ENCODE data around the gene RALB.
"Not testable (repeated sequence)": the region's sequence is repeated elsewhere in the genome, so short reads cannot be mapped to it uniquely, and the experiment has no call there.

RALB gene

GRCh38 chr2:120319686-120320317 is 67.2 kb downstream of the RALB start:
- no peaks in the 10 kb centered on the region for H3K4me1 ChIP-seq (ENCODE audit: control insufficient read depth in 1 of 2, insufficient read depth in 2 of 2, low read length in 2 of 2)
- H3K9ac ChIP-seq (ENCODE audit: low read depth in 1 of 2, low read length in 2 of 2) = no peak overlapping the region
- no peaks in the 10 kb centered on the region for H3K9me3 ChIP-seq (ENCODE audit: control insufficient read depth in 1 of 2, low read length in 2 of 2)
- no peak overlapping the region for H3K4me3 ChIP-seq (ENCODE audit: low read depth in 1 of 2, low read length in 2 of 2)
- H3K27ac ChIP-seq (ENCODE audit: low read depth, low read length) = no peak overlapping the region
- no peaks in the 10 kb centered on the region for H3K27me3 ChIP-seq (ENCODE audit: control insufficient read depth in 1 of 2, insufficient read depth in 2 of 2, low read length in 2 of 2)
- H3K36me3 ChIP-seq (ENCODE audit: control insufficient read depth in 1 of 2, insufficient read depth in 2 of 2, low read length in 2 of 2) = no peaks in the 10 kb centered on the region

- Histone ChIP-seq H3K9me3 (ENCODE audit: control insufficient read depth in 1 of 2, low read length in 2 of 2) (no peaks in the 10 kb centered on the region), H3K9ac (ENCODE audit: low read depth in 1 of 2, low read length in 2 of 2) (no peak overlapping the region), H3K27ac (ENCODE audit: low read depth, low read length) (no peak overlapping the region)
Observed at GRCh38 chr2:120320318-120320851, 67.7 kb downstream of the RALB start.

DNA sequence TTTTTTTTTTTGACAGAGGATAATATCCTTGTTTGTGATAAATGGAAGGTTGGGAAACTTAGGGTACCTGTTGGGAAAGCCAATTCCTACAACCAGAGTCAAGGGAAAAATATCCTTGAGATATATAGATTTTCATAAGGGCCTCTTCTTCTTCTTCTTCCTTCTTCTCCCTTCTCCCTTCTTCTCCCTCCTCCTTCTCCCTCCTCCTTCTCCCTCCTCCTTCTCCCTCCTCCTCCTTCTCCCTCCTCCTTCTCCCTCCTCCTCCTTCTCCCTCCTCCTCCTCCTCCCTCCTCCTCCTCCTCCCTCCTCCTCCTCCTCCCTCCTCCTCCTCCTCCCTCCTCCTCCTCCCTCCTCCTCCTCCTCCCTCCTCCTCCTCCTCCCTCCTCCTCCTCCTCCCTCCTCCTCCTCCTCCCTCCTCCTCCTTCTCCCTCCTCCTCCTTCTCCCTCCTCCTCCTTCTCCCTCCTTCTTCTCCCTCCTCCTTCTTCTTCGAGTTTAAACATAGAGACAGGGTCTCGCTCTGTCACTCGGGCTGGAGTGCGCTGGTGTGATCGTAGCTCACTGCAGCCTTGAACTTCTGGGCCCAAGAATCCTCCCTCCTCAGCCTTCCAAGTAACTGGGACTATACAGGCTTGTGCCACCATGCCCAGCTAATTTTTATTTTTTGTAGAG is 68.4 kb downstream of the RALB start:
- not testable (repeated sequence) for H3K4me1 ChIP-seq (ENCODE audit: control insufficient read depth in 1 of 2, insufficient read depth in 2 of 2, low read length in 2 of 2); H3K9me3 ChIP-seq (ENCODE audit: control insufficient read depth in 1 of 2, low read length in 2 of 2); H3K9ac ChIP-seq (ENCODE audit: low read depth in 1 of 2, low read length in 2 of 2); H3K4me3 ChIP-seq (ENCODE audit: low read depth in 1 of 2, low read length in 2 of 2); H3K27me3 ChIP-seq (ENCODE audit: control insufficient read depth in 1 of 2, insufficient read depth in 2 of 2, low read length in 2 of 2); H3K36me3 ChIP-seq (ENCODE audit: control insufficient read depth in 1 of 2, insufficient read depth in 2 of 2, low read length in 2 of 2); H3K27ac ChIP-seq (ENCODE audit: low read depth, low read length)

More at GRCh38 chr2:120320318-120320851, 67.7 kb downstream of the RALB start:
- H3K36me3 ChIP-seq (ENCODE audit: control insufficient read depth in 1 of 2, insufficient read depth in 2 of 2, low read length in 2 of 2) = no peaks in the 10 kb centered on the region
- H3K4me3 ChIP-seq (ENCODE audit: low read depth in 1 of 2, low read length in 2 of 2) = no peak overlapping the region
- no peaks in the 10 kb centered on the region for H3K27me3 ChIP-seq (ENCODE audit: control insufficient read depth in 1 of 2, insufficient read depth in 2 of 2, low read length in 2 of 2)
- H3K4me1 ChIP-seq (ENCODE audit: control insufficient read depth in 1 of 2, insufficient read depth in 2 of 2, low read length in 2 of 2) = no peaks in the 10 kb centered on the region

DNA sequence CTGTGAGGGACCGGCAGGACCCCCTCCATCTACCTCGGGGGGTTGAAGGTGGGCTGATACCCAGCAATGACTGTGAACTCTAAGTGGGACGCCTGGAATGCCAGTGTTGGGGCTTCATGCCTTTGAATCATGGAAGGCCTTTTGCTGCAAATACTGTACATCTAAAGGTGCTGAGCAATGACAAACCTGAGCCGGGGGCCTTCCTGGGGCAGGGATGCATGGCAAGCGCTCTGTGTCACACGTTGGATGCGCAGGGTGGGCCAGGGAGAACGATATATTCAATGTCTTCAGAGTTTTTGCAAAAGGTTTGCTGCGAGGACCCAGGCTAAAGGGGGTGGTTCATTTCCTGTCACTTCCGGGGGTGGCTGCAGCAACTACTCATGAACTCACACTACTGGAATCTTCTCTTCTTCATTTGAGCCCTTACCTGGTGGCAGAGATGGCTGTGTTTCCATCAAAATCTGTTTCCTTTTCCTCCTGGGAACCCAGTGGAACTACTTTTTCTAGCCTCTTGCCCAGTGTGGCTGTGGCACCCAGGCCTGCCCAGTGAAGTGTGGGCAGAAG is 69.2 kb downstream of the RALB start:
- no peak overlapping the region for H3K27ac ChIP-seq (ENCODE audit: low read depth, low read length)
- no peaks in the 10 kb centered on the region for H3K4me1 ChIP-seq (ENCODE audit: control insufficient read depth in 1 of 2, insufficient read depth in 2 of 2, low read length in 2 of 2)
- no peaks in the 10 kb centered on the region for H3K9me3 ChIP-seq (ENCODE audit: control insufficient read depth in 1 of 2, low read length in 2 of 2)
- no peak overlapping the region for H3K4me3 ChIP-seq (ENCODE audit: low read depth in 1 of 2, low read length in 2 of 2)
- no peaks in the 10 kb centered on the region for H3K36me3 ChIP-seq (ENCODE audit: control insufficient read depth in 1 of 2, insufficient read depth in 2 of 2, low read length in 2 of 2)
- no peaks in the 10 kb centered on the region for H3K27me3 ChIP-seq (ENCODE audit: control insufficient read depth in 1 of 2, insufficient read depth in 2 of 2, low read length in 2 of 2)
- H3K9ac ChIP-seq (ENCODE audit: low read depth in 1 of 2, low read length in 2 of 2) = no peak overlapping the region

DNA sequence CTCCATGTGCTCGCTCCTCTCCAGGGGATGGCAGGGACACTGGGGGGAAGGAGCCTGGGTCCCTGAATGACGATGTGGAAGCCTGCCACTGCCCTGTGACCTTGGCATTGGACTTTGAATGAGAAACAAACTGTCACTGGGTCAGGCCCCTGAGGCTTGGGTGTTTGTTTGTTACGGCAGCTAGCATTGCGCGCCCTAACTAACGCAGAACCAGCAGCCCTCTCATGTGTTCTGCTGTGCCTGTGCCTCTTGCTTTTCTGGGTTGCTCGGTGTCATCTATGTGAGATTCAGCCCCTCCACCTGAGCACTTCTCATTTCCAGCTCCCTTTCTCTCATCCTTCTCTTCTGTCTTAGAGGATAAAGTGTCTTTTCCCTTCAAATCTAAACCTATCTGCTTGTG is 69.7 kb downstream of the RALB start:
- Histone ChIP-seq H3K27ac (ENCODE audit: low read depth, low read length) (no peak overlapping the region), H3K4me3 (ENCODE audit: low read depth in 1 of 2, low read length in 2 of 2) (no peak overlapping the region), H3K36me3 (ENCODE audit: control insufficient read depth in 1 of 2, insufficient read depth in 2 of 2, low read length in 2 of 2) (no peaks in the 10 kb centered on the region), H3K27me3 (ENCODE audit: control insufficient read depth in 1 of 2, insufficient read depth in 2 of 2, low read length in 2 of 2) (peaks cover 0 to under 1% of the 10 kb centered on the region in 2 donors), H3K9ac (ENCODE audit: low read depth in 1 of 2, low read length in 2 of 2) (no peak overlapping the region), H3K9me3 (ENCODE audit: control insufficient read depth in 1 of 2, low read length in 2 of 2) (no peaks in the 10 kb centered on the region), H3K4me1 (ENCODE audit: control insufficient read depth in 1 of 2, insufficient read depth in 2 of 2, low read length in 2 of 2) (no peaks in the 10 kb centered on the region)

- peaks cover 0 to 3% of the 10 kb centered on the region in 2 donors for H3K27me3 ChIP-seq (ENCODE audit: control insufficient read depth in 1 of 2, insufficient read depth in 2 of 2, low read length in 2 of 2)
- H3K9ac ChIP-seq (ENCODE audit: low read depth in 1 of 2, low read length in 2 of 2) = no peak overlapping the region
- no peak overlapping the region for H3K27ac ChIP-seq (ENCODE audit: low read depth, low read length)
- no peaks in the 10 kb centered on the region for H3K36me3 ChIP-seq (ENCODE audit: control insufficient read depth in 1 of 2, insufficient read depth in 2 of 2, low read length in 2 of 2)
- no peaks in the 10 kb centered on the region for H3K9me3 ChIP-seq (ENCODE audit: control insufficient read depth in 1 of 2, low read length in 2 of 2)
- H3K4me3 ChIP-seq (ENCODE audit: low read depth in 1 of 2, low read length in 2 of 2) = no peak overlapping the region
- no peaks in the 10 kb centered on the region for H3K4me1 ChIP-seq (ENCODE audit: control insufficient read depth in 1 of 2, insufficient read depth in 2 of 2, low read length in 2 of 2)
Observed at GRCh38 chr2:120323214-120323613, 70.6 kb downstream of the RALB start.

GRCh38 chr2:120323807-120324399 is 71.3 kb downstream of the RALB start:
- no peaks in the 10 kb centered on the region for H3K9me3 ChIP-seq (ENCODE audit: control insufficient read depth in 1 of 2, low read length in 2 of 2)
- H3K9ac ChIP-seq (ENCODE audit: low read depth in 1 of 2, low read length in 2 of 2) = no peak overlapping the region
- no peak overlapping the region for H3K27ac ChIP-seq (ENCODE audit: low read depth, low read length)
- H3K36me3 ChIP-seq (ENCODE audit: control insufficient read depth in 1 of 2, insufficient read depth in 2 of 2, low read length in 2 of 2) = no peaks in the 10 kb centered on the region
- no peak overlapping the region for H3K4me3 ChIP-seq (ENCODE audit: low read depth in 1 of 2, low read length in 2 of 2)
- H3K27me3 ChIP-seq (ENCODE audit: control insufficient read depth in 1 of 2, insufficient read depth in 2 of 2, low read length in 2 of 2) = peaks cover 0 to 3% of the 10 kb centered on the region in 2 donors
- no peaks in the 10 kb centered on the region for H3K4me1 ChIP-seq (ENCODE audit: control insufficient read depth in 1 of 2, insufficient read depth in 2 of 2, low read length in 2 of 2)

DNA sequence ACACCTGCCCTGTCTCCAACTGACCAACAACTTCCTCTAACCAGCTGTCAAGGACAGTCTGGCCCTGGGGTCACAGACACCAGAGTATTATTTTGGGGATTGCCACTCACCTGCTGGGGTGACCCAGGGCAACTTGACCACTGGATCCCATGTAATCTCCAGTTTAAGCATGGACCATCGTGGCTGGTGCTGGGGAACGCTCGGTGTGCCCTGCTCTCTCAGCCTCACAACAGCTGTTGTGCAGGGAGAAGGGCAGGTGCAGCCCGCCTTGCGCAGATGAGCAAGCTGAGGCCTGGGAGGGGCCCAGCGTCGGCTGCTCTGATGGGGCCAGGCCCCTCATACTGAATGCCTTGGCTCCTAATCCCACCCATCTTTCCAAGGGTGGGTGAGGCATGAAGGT is 72.3 kb downstream of the RALB start:
- H3K4me3 ChIP-seq (ENCODE audit: low read depth in 1 of 2, low read length in 2 of 2) = no peak overlapping the region
- no peaks in the 10 kb centered on the region for H3K9me3 ChIP-seq (ENCODE audit: control insufficient read depth in 1 of 2, low read length in 2 of 2)
- peaks cover 0 to 3% of the 10 kb centered on the region in 2 donors for H3K27me3 ChIP-seq (ENCODE audit: control insufficient read depth in 1 of 2, insufficient read depth in 2 of 2, low read length in 2 of 2)
- no peaks in the 10 kb centered on the region for H3K4me1 ChIP-seq (ENCODE audit: control insufficient read depth in 1 of 2, insufficient read depth in 2 of 2, low read length in 2 of 2)
- no peaks in the 10 kb centered on the region for H3K36me3 ChIP-seq (ENCODE audit: control insufficient read depth in 1 of 2, insufficient read depth in 2 of 2, low read length in 2 of 2)
- no peak overlapping the region for H3K27ac ChIP-seq (ENCODE audit: low read depth, low read length)
- no peak overlapping the region for H3K9ac ChIP-seq (ENCODE audit: low read depth in 1 of 2, low read length in 2 of 2)

DNA sequence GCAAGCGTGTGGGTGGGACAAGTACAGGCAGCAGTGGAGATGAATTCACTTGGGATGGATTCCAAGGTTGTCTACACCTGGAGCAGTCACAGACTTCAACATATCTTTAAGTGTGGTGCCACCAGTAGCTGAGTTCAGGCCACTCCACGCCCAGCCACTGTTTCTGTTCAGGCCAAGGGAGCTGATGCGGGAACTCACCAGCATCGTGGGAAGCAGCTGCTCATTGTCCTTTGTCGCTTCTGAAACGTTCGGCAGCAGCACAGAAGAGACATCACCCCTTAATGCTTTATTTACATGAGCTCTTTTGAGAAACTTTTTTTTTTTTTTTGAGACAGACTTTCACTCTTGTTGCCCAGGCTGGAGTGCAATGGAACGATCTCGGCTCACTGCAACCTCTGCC is 73.4 kb downstream of the RALB start:
- no peak overlapping the region for H3K9ac ChIP-seq (ENCODE audit: low read depth in 1 of 2, low read length in 2 of 2)
- no peak overlapping the region for H3K27ac ChIP-seq (ENCODE audit: low read depth, low read length)
- peaks cover 0 to 5% of the 10 kb centered on the region in 2 donors for H3K27me3 ChIP-seq (ENCODE audit: control insufficient read depth in 1 of 2, insufficient read depth in 2 of 2, low read length in 2 of 2)
- H3K9me3 ChIP-seq (ENCODE audit: control insufficient read depth in 1 of 2, low read length in 2 of 2) = no peaks in the 10 kb centered on the region
- H3K4me3 ChIP-seq (ENCODE audit: low read depth in 1 of 2, low read length in 2 of 2) = no peak overlapping the region
- no peaks in the 10 kb centered on the region for H3K36me3 ChIP-seq (ENCODE audit: control insufficient read depth in 1 of 2, insufficient read depth in 2 of 2, low read length in 2 of 2)
- no peaks in the 10 kb centered on the region for H3K4me1 ChIP-seq (ENCODE audit: control insufficient read depth in 1 of 2, insufficient read depth in 2 of 2, low read length in 2 of 2)

Measured in duodenal mucosa (tissue), 2 donors.